HG03571 (cell line): Measurements from ENCODE around the gene KIAA1671.

Experiments used
- ATAC-seq: cut with Tn5 transposase; IDR thresholded peaks from one replicate; pipeline ENCODE4 v1.9.1; 2021; ENCODE audit not compliant: unreplicated experiment

The KIAA1671 gene

DNA sequence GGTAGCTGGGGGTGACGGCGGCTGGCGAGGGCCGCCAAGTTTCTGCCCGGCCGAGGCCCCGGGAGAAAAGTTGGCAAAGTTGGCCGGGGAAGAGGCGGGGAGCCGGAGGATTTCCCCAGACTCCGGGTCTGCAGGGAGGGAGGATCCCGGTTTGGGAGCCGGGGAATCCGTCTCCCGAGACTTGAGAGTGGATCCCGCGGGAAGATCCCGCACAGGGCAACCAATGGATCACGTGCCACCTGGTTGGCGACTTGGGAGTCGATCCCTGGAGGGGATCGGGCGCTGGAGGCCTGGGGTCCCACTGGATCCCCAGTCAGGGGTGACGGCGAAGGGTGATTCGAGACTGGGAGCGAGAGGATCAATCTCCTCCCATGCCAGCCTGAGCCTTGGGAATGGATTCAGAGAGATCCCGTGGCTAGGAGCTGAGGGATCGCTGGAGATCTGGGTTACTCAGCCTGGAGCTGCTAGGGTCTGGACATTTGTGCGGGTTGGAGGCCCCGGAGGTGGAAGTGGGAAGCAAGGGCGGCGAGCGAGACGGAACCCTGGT, 394 bp downstream of the KIAA1671 start:
- ATAC-seq, result no peak

DNA sequence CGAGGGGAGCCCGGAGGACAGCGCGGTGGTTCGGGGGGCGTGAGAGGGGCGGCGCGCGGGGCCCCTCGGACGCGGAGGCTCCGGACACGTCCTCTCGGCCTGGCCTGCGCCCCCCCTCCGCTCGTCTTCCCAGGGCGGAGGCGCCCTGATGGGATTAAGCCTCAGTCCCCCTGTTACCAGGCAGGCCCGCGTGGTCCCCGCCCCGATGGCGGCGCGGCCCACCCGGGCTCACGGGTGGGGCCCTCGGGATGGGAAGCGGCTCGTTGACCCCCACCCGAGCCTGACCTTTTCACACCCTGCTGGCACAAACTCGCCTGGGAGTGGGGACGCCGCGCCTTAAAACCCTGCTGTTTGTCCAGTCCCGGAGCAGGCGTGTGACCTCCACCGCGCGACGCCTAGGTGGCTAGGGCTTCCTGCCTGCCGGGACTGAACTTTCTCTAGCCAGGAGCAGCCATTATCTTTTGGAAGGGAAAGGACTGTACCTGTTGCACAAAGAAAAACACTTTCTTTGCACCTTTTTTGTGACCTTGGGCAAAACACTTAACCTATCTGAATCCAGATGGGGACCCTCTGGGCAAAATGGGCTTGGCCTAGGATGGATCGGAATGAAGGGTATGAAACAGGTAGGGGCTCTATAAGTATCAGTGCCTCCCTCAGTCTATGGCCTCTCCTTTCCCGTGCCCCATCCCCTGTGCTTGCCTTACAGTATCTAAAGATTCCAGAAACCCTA, 1.0 kb downstream of the KIAA1671 start:
- no peak for ATAC-seq

- no peak for ATAC-seq
Measured at GRCh38 chr22:24954114-24954463, 1.6 kb downstream of the KIAA1671 start.

DNA sequence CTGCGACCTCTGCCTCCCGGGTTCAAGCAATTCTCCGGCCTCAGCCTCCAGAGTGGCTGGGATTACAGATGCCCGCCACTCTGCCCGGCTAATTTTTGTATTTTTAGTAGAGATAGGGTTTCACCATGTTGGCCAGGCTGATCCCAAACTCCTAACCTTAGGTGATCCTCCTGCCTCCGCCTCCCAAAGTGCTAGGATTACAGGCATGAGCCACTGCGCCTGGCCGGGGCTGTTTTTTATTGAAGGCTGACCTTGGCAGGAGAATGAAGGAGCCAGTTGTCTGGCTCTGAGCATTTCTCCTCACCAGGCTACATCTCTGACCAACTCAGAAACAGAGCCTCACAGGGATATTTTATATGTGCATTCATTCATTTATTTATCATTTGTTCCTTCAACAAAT, 2.3 kb downstream of the KIAA1671 start:
- ATAC-seq, result no peak

DNA sequence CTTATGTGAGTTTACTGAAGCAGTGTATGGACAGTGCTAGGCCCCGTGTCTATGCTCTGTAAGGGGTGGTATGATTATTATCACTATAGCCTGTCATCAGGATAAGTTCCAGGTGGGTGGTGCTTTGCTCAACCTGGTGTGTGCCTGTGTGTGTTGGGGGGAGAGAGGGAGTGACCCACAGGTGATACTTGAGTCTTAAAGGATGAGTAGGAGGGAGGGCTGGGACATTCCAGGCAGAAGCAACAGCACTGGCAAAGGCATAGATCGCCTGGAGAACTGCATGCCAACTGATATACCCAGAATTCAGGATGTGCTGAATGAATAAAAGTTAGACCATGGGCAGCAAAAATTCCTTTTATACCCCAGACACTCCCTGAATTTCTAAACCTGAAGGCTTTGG, 4.5 kb downstream of the KIAA1671 start:
- ATAC-seq, result no peak

DNA sequence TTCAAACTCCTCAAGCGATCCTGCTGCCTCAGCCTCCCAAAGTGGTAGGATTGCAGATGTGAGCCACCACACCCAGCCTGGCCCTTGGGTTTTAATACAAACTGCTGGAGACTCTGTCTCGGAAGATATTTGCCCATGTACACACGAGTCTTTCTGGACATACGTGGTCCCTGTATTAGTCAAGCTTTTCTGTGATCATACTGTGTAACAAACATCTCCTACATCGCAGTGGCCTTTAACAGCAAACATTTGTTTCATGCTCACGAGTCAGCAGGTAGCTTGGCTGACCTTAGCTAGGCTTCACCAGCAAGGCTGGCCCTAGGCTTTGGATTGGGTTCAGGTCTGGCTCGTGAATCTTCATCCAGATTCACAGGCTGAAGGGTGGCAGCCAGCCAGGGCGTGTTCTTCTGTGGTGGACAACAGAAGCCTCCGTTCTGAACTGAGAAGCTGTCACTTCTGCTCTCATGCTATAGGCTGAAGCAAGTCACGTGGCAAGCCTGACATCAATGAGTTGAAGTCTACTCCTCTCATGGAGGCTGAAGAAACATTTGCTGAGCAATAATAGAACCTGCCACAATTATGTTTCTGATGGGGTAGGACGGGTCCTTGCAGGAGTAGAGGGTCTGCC, 8.8 kb downstream of the KIAA1671 start:
- no peak for ATAC-seq

GRCh38 chr22:24962094-24962493, 9.6 kb downstream of the KIAA1671 start:
- no peak for ATAC-seq

- ATAC-seq, result no peak
Measured at GRCh38 chr22:24962835-24963234, 10.3 kb downstream of the KIAA1671 start.

- no peak for ATAC-seq
Measured at GRCh38 chr22:24964441-24964840, 11.9 kb downstream of the KIAA1671 start.

- no peak for ATAC-seq
Measured at GRCh38 chr22:24965822-24966626, 13.5 kb downstream of the KIAA1671 start.

- no peak for ATAC-seq
Measured at GRCh38 chr22:24968066-24968561, 15.6 kb downstream of the KIAA1671 start.

- ATAC-seq, result no peak
Measured at GRCh38 chr22:24969560-24970301, 17.2 kb downstream of the KIAA1671 start.

DNA sequence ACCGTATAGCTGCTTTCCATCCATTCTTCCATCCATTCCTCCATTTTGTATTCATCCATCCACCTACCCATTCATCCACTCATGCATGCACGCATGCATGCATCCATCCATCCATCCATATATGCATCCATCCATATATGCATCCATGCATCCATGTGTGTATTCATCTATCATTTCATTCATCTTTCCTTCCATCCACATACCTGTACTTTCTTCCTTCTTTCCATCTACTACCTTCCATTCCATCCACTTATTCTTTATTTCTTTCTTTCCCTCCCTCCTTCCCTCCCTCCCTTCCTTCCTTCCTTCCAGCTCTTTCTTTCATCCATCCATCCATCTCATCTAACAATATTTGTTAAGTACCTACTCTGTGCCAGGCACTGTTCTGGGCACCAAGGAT, 19.9 kb downstream of the KIAA1671 start:
- no peak for ATAC-seq

DNA sequence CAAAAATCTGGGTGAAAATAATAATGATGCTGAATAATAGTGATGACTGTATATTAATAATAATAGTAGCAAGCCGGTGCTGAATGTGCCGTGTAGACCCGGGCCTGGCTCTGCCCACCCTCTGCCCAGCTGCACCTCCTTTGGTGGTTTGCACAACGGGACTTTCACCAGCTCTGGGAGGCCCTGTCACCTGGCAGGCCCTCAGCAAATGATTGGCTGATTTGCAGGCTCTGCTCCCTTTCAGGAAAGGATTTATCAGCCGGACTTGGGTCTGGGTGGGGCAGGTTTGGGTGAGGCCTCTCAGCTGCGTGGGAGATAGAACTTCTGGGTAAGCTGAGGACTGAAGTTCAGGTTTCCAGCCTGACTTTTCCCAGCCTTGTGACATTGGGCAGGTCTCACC, 21.4 kb downstream of the KIAA1671 start:
- no peak for ATAC-seq

DNA sequence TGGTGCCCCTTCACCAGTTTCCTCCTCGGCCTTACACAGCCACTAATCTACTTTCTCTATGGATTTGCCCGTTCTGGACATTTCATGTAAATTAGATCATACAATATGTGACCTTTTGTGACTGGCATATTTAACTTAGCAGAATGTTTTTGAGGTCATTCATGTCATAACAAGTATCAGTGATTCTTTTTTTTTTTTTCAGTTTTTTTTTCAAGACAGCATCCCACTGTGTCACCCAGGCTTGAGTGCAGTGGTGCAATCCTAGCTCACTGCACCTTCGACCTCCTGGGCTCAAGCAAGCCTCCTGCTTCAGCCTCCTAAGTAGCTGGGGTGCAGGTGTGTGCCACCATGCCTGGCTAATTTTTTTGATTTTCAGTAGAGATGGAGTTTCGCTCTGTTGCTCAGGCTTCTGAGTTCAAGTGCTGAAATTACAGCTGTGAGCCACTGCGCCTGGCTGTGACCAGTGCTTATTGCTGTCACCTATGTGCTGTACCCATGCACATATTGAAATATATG, 22.7 kb downstream of the KIAA1671 start:
- ATAC-seq, result no peak

DNA sequence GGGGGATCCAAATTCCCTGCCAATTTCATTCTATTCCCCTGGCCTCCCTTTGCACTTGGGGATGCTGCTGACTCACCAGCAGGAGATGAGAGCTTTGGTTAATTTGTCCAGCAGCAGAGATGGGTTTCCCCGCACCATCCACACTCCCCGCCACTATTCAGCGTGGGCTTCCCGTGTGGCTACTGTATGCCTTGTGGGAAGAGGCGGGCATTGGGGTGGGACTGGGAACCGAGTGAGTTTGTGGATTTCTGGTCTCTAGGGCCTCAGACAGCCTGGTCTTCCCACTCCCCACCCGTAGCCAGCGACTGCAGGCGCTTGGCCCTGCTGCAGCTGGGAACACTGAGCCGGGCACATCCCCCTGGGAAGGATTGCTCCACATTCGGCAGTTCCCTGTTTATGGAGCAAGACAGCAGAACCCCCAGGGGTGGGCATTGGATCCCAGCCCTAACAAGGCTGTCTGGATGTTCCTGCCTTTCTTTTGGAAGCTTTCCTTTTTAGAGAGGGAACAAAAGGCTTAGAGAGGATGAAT, 23.4 kb downstream of the KIAA1671 start:
- no peak for ATAC-seq

GRCh38 chr22:24976442-24977218, 24.1 kb downstream of the KIAA1671 start:
- ATAC-seq, result no peak

DNA sequence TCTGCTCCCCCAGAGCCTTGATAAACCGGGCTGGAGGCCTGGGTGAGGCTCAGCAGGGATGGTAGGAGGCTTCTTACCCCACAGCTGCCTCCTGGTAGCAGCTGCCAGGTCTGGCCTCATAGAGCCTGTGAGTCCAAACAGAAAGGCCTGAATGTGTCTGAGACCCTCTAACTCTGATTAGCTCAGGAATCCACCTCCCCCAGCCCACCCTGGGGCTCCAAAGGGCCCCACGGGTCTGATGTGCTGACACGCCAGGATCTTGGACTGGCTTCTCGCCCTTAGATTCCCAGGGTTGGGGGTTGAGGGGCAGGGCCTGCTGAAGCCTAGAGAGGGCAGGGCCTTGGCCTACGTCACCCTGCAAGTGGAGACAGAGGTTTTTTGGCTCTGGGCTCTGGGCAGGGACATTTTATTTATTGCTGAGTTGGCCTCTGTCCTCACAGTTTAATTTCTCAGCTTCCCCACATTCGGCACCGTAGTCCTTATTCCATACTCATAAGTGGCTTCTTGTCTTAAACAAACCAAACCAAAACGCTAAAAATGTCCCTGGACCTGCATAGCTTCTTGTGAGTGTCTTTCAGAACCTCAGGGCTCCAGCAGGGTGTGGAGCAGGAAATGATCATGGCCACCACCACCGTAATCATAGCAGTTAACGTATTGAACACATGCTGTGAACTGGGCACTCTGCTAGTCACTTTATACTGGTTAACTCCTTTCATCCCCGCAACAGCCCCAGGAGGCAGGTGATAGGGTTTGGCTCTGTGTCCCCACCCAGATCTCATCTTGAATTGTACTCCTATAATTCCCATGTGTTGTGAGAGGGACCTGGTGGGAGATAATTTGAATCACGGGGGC, 25.1 kb downstream of the KIAA1671 start:
- no peak for ATAC-seq

GRCh38 chr22:24978308-24978707, 25.8 kb downstream of the KIAA1671 start:
- ATAC-seq, result no peak
